D341Med (cell line): Measurements from ENCODE around the gene NLRP6.
"Not testable (repeated sequence)": the region's sequence is repeated elsewhere in the genome, so short reads cannot be mapped to it uniquely, and the experiment has no call there.

Source experiments
- DNase-seq: peaks from one replicate; pipeline ENCODE4 v3.0.0; 2012; ENCODE audit warnings: low spot score

Gene NLRP6

GRCh38 chr11:282171-282570, 4.0 kb downstream of the NLRP6 start:
- DNase-seq: no peak

GRCh38 chr11:282630-283360, 4.6 kb downstream of the NLRP6 start:
- DNase-seq: no peak

GRCh38 chr11:283405-284104, 5.3 kb downstream of the NLRP6 start:
- no peak for DNase-seq

- peak; percentile 22 for DNase-seq
Measured at GRCh38 chr11:284105-285020, 6.2 kb downstream of the NLRP6 start.

- DNase-seq: peak; percentile 13
Measured at GRCh38 chr11:285021-285893, 7.0 kb downstream of the NLRP6 start.

- DNase-seq: no peak
Measured at GRCh38 chr11:285894-286220, 7.7 kb downstream of the NLRP6 start.

GRCh38 chr11:286977-287820, 9.0 kb downstream of the NLRP6 start:
- not testable (repeated sequence) for DNase-seq

- DNase-seq: peak; percentile 2
Measured at GRCh38 chr11:287821-288477, 9.7 kb downstream of the NLRP6 start.

- DNase-seq: peak; percentile 87
Measured at GRCh38 chr11:288478-289397, 10.5 kb downstream of the NLRP6 start, which contains the start of gene PGGHG. PGGHG (plus strand) TSS chr11:289126; CDS start chr11:289817, 691 bp downstream.

- DNase-seq: no peak
Measured at GRCh38 chr11:289398-289711, 11.1 kb downstream of the NLRP6 start.

- DNase-seq: peak; percentile 33
Measured at GRCh38 chr11:289712-290620, 11.8 kb downstream of the NLRP6 start.

- peak; percentile 30 for DNase-seq
Measured at GRCh38 chr11:290621-291231, 12.5 kb downstream of the NLRP6 start.

- peak; percentile 24 for DNase-seq
Measured at GRCh38 chr11:291281-292210, 13.3 kb downstream of the NLRP6 start.

GRCh38 chr11:292211-293121, 14.3 kb downstream of the NLRP6 start:
- DNase-seq: peak; percentile 20

- DNase-seq: peak; percentile 22
Measured at GRCh38 chr11:293271-293851, 15.2 kb downstream of the NLRP6 start.
